ENCODE results near the gene RUBCNL. TPM values are rescaled to one million over a fixed set of nuclear protein-coding genes. Genes with fewer than 3 reads are reported as not detected.

Gene RUBCNL
- total RNA-seq, 1 donor, result 6.5 TPM

GRCh38 chr13:46315036-46315435 lies 72.0 kb downstream of the RUBCNL start:
- no peak overlapping the region for H2AFZ ChIP-seq (ENCODE audit: low read length)
- no peak overlapping the region for H3K27ac ChIP-seq (ENCODE audit: low read depth, low read length)
- no peak for DNase-seq (ENCODE audit: insufficient read length, low spot score, missing footprints)
- no peaks in the 10 kb centered on the region for H3K4me1 ChIP-seq (ENCODE audit: insufficient read depth, low read length)
- TF ChIP-seq, protein P1, sequence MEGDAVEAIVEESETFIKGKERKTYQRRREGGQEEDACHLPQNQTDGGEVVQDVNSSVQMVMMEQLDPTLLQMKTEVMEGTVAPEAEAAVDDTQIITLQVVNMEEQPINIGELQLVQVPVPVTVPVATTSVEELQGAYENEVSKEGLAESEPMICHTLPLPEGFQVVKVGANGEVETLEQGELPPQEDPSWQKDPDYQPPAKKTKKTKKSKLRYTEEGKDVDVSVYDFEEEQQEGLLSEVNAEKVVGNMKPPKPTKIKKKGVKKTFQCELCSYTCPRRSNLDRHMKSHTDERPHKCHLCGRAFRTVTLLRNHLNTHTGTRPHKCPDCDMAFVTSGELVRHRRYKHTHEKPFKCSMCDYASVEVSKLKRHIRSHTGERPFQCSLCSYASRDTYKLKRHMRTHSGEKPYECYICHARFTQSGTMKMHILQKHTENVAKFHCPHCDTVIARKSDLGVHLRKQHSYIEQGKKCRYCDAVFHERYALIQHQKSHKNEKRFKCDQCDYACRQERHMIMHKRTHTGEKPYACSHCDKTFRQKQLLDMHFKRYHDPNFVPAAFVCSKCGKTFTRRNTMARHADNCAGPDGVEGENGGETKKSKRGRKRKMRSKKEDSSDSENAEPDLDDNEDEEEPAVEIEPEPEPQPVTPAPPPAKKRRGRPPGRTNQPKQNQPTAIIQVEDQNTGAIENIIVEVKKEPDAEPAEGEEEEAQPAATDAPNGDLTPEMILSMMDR (IDR thresholded peaks at IDR 0.05; ENCODE audit: extremely low read depth, low read depth, low read length), result no peak
- H3K79me2 ChIP-seq (ENCODE audit: insufficient read depth, low read length), result no peaks in the 10 kb centered on the region
- no peaks in the 10 kb centered on the region for H3K27me3 ChIP-seq (ENCODE audit: insufficient read depth, low read length)
- no peak overlapping the region for H3K4me2 ChIP-seq (ENCODE audit: insufficient read depth, low read length)
- H3K36me3 ChIP-seq (ENCODE audit: insufficient read depth, low read length), result no peaks in the 10 kb centered on the region
- no peak overlapping the region for H3K4me3 ChIP-seq (ENCODE audit: insufficient read depth, low read length)
- no peaks in the 10 kb centered on the region for H4K20me1 ChIP-seq (ENCODE audit: insufficient read depth, low read length)
- no peaks in the 10 kb centered on the region for H3K9me3 ChIP-seq (ENCODE audit: low read depth, low read length)

GRCh38 chr13:46314587-46314986 lies 72.5 kb downstream of the RUBCNL start:
- no peaks in the 10 kb centered on the region for H3K79me2 ChIP-seq (ENCODE audit: insufficient read depth, low read length)
- no peak for DNase-seq (ENCODE audit: insufficient read length, low spot score, missing footprints)
- no peaks in the 10 kb centered on the region for H3K36me3 ChIP-seq (ENCODE audit: insufficient read depth, low read length)
- no peaks in the 10 kb centered on the region for H4K20me1 ChIP-seq (ENCODE audit: insufficient read depth, low read length)
- H3K27ac ChIP-seq (ENCODE audit: low read depth, low read length), result no peak overlapping the region
- H2AFZ ChIP-seq (ENCODE audit: low read length), result no peak overlapping the region
- no peaks in the 10 kb centered on the region for H3K27me3 ChIP-seq (ENCODE audit: insufficient read depth, low read length)
- H3K4me2 ChIP-seq (ENCODE audit: insufficient read depth, low read length), result no peak overlapping the region
- TF ChIP-seq, protein P1 (IDR thresholded peaks at IDR 0.05; ENCODE audit: extremely low read depth, low read depth, low read length), result no peak
- no peaks in the 10 kb centered on the region for H3K4me1 ChIP-seq (ENCODE audit: insufficient read depth, low read length)
- H3K9me3 ChIP-seq (ENCODE audit: low read depth, low read length), result no peaks in the 10 kb centered on the region
- no peak overlapping the region for H3K4me3 ChIP-seq (ENCODE audit: insufficient read depth, low read length)

- Histone ChIP-seq H3K36me3 (ENCODE audit: insufficient read depth, low read length) (no peaks in the 10 kb centered on the region), H3K4me2 (ENCODE audit: insufficient read depth, low read length) (no peak overlapping the region), H3K4me1 (ENCODE audit: insufficient read depth, low read length) (no peaks in the 10 kb centered on the region), H3K9me3 (ENCODE audit: low read depth, low read length) (no peaks in the 10 kb centered on the region), H3K79me2 (ENCODE audit: insufficient read depth, low read length) (no peaks in the 10 kb centered on the region), H2AFZ (ENCODE audit: low read length) (peak overlapping the region; percentile 10), H3K4me3 (ENCODE audit: insufficient read depth, low read length) (no peak overlapping the region), H3K27me3 (ENCODE audit: insufficient read depth, low read length) (no peaks in the 10 kb centered on the region), H3K27ac (ENCODE audit: low read depth, low read length) (no peak overlapping the region), H4K20me1 (ENCODE audit: insufficient read depth, low read length) (no peaks in the 10 kb centered on the region)
- TF ChIP-seq, protein P1 (IDR thresholded peaks at IDR 0.05; ENCODE audit: extremely low read depth, low read depth, low read length), result no peak
- no peak for DNase-seq (ENCODE audit: insufficient read length, low spot score, missing footprints)
Measured at GRCh38 chr13:46313432-46314257, 73.4 kb downstream of the RUBCNL start.

DNA sequence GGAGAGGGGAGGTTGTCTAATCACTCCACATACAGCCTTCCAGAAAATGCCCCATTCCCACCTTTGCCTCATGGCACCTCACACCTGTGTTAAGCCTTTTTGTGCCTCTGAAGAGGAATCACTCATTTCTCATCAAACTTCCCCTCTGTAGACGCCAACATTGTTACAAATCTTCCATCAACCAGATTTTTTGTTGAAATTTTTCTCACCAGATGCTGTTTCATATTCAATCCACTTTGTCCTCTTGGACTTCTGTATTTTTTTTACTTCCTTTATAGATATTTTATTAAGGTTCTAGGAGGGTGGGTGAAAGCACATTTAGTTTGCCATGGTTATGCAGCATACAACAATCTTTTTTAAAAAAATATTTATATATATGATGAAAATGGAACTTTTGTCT lies 74.0 kb downstream of the RUBCNL start:
- no peaks in the 10 kb centered on the region for H3K36me3 ChIP-seq (ENCODE audit: insufficient read depth, low read length)
- no peak for DNase-seq (ENCODE audit: insufficient read length, low spot score, missing footprints)
- H3K27ac ChIP-seq (ENCODE audit: low read depth, low read length), result no peak overlapping the region
- no peak overlapping the region for H3K4me3 ChIP-seq (ENCODE audit: insufficient read depth, low read length)
- H4K20me1 ChIP-seq (ENCODE audit: insufficient read depth, low read length), result no peaks in the 10 kb centered on the region
- H3K4me2 ChIP-seq (ENCODE audit: insufficient read depth, low read length), result no peak overlapping the region
- no peaks in the 10 kb centered on the region for H3K4me1 ChIP-seq (ENCODE audit: insufficient read depth, low read length)
- no peaks in the 10 kb centered on the region for H3K9me3 ChIP-seq (ENCODE audit: low read depth, low read length)
- no peaks in the 10 kb centered on the region for H3K27me3 ChIP-seq (ENCODE audit: insufficient read depth, low read length)
- TF ChIP-seq, protein P1 (IDR thresholded peaks at IDR 0.05; ENCODE audit: extremely low read depth, low read depth, low read length), result no peak
- no peaks in the 10 kb centered on the region for H3K79me2 ChIP-seq (ENCODE audit: insufficient read depth, low read length)
- H2AFZ ChIP-seq (ENCODE audit: low read length), result no peak overlapping the region
